SJCRH30 (cell line): ENCODE measurements around the gene TMSB4X. TPM values are rescaled to one million over a fixed set of nuclear protein-coding genes. Genes with fewer than 3 reads are reported as not detected.

ENCODE experiments used
- total RNA-seq: library from RNA; depleted of rRNA; stranded (reverse); fragments of >200 nt; shearing (Covaris generic); gene quantifications from 2 replicates; pipeline ENCODE4 v1.2.3, GENCODE V29; 2014; rRNA removed

Gene TMSB4X
- total RNA-seq, 1 experiment from 2014 or later = 1,274 TPM

Other genes starting within 250 kb of the TMSB4X start
- gene PRPS2, start 183.7 kb upstream of the TMSB4X start, total RNA-seq = 79.8 and 86.3 TPM in 2 replicates
- gene TLR7, start 108.0 kb upstream of the TMSB4X start, total RNA-seq = not detected in 2 replicates
- not detected in 2 replicates for gene TLR8, start 68.5 kb upstream of the TMSB4X start, total RNA-seq
- gene FAM9C, start 69.5 kb downstream of the TMSB4X start, total RNA-seq = 0.16 and 0.20 TPM in 2 replicates